AG09319 (cell line): ENCODE results near the gene DAPK2.

Experiments used
- DNase-seq: peaks from one replicate; pipeline ENCODE4 v3.0.0-alpha.2; 2010; ENCODE audit warnings: low read depth; ENCODE audit errors: extremely low read depth
- TF ChIP-seq, protein P1 (sequence below): IDR thresholded peaks from 2 replicates; pipeline ENCODE4 v1.5.1; 2011; ENCODE audit warnings: low read depth, mild to moderate bottlenecking, inconsistent platforms, low read length, moderate library complexity

The DAPK2 gene

DNA sequence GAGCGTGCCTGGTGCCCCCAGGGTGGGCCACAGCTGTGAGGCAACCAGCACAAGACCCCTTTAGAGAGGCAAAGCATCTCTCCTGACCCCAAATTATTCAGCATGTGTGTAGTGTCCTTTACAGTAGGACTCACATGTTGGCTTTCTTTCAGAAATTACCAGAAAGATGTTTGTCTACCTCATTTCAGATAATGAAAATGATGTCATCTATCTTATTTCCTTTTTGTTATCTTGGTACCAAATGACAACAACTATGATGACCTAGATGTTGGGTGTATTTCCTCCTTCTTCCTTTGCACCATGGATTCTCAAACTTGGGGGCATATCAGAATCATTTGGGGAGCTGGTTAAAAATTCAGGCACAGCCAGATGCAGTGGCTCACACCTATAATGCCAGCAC, 50.5 kb downstream of the DAPK2 start:
- TF ChIP-seq, protein P1, sequence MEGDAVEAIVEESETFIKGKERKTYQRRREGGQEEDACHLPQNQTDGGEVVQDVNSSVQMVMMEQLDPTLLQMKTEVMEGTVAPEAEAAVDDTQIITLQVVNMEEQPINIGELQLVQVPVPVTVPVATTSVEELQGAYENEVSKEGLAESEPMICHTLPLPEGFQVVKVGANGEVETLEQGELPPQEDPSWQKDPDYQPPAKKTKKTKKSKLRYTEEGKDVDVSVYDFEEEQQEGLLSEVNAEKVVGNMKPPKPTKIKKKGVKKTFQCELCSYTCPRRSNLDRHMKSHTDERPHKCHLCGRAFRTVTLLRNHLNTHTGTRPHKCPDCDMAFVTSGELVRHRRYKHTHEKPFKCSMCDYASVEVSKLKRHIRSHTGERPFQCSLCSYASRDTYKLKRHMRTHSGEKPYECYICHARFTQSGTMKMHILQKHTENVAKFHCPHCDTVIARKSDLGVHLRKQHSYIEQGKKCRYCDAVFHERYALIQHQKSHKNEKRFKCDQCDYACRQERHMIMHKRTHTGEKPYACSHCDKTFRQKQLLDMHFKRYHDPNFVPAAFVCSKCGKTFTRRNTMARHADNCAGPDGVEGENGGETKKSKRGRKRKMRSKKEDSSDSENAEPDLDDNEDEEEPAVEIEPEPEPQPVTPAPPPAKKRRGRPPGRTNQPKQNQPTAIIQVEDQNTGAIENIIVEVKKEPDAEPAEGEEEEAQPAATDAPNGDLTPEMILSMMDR, result no peak

GRCh38 chr15:63994073-63994600, 52.1 kb downstream of the DAPK2 start:
- DNase-seq, result no peak
- TF ChIP-seq, protein P1, result no peak

More for the DNA sequence above, 50.5 kb downstream of the DAPK2 start:
- no peak for DNase-seq

GRCh38 chr15:63992300-63992699, 54.0 kb downstream of the DAPK2 start:
- no peak for DNase-seq
- TF ChIP-seq, protein P1, result no peak

GRCh38 chr15:63991706-63992105, 54.6 kb downstream of the DAPK2 start:
- DNase-seq, result no peak

DNA sequence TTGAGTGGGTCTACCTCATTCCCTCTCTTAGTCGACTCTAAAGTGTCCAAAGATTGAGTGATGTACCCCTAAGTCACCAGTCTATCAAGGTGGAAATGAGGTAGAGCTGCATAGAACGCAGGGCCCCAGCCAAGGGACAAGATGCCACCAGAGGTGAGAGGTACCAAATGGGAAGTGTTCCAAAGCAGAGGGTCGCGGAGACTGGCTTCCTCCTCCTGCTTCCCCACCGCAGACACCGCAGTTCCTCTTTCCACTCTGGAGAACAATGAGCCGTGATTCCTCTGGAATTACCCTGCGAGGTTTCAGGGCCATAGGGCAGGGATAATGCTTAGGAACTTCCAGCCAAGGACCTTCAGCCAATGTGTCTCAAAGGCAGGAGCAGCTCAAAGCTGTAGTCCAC, 55.8 kb downstream of the DAPK2 start:
- no peak for DNase-seq
- TF ChIP-seq, protein P1, result no peak

More at GRCh38 chr15:63991706-63992105, 54.6 kb downstream of the DAPK2 start:
- TF ChIP-seq, protein P1, result no peak

DNA sequence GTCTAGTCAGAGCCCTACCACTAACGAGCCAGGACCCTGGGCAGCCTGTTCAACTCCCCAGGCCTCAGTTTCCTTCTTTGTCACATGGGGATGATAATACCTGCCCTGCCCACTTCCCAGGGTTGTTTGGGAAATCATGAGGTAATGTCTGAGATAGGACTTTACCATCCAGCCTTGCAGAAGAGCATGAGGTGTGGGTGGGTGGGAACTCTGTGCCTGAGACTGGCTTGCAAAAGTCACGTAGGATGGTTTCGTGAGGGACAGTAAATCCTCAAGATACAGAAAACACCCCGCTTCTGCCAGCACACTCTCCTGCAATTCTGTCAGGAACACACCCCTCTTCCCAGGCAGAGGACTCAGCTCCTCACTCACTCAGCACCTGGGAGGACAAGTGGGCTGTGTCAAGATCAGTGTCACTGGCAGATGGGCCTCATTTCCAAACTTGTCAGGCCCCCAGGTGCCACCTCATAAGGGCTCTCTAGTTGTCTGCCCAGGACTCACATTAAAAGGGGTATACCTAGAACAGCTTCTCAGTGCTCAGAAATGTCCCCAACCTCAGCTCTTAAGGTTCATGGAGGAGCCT, 58.4 kb downstream of the DAPK2 start:
- DNase-seq, result no peak
- TF ChIP-seq, protein P1, result no peak

- TF ChIP-seq, protein P1, result no peak
- DNase-seq, result no peak
These were observed 59.4 kb downstream of the DAPK2 start for GRCh38 chr15:63986751-63987341.
